DMS79 treated with DMSO at 0.1 percent for 48 hours (cell line): Measurements from ENCODE around the gene CRACR2A.

Experiments
- DNase-seq: peaks from one replicate; lab custom pipeline; 2025; lab: John Stamatoyannopoulos, UW

Gene CRACR2A

DNA sequence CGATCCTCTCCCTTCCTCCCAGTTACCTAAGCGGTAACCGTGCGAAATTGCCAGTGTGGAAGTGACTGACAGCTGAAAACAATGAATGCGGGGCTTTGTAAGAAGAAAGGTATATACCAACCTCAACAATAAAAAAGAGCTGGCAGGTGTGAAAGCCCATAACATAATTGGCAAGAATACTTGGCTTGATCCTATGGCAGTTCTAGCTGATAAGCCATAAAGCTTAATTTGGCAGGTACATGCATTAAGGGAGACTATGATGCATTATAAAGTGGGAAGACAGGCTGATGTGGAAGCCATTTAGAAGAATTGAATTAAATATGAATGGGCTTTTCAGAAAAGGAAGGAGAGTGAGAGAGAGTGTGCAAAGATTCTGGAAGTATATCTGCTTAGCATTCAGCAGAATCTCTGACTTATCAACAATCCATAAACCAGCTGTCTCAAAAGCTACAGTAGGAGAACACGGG, 71.3 kb downstream of the CRACR2A start:
- peak; percentile 39 for DNase-seq

GRCh38 chr12:3680919-3681594, 71.9 kb downstream of the CRACR2A start:
- DNase-seq = peak; percentile 74

DNA sequence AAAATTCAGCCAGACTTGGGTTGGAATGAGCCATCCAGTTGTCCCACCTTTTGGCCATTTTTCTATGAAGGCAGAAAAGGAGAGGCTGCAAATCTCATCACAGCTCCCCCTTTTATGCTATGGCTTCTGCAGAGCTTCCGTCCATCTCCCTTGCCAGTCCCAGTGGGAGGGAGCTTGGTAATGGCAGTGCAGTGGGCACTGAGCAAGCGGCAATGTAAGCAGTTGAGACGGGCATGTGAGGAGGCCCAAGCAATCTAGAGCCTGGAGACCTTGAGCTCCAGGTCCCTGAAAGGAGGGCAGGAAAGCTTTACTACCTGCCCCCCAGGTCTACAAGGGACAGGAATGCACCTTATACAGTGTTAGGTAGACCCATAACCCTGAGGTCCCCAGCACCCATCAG, 73.1 kb downstream of the CRACR2A start:
- DNase-seq = no peak

GRCh38 chr12:3677609-3678008, 75.3 kb downstream of the CRACR2A start:
- DNase-seq = no peak

- DNase-seq = no peak
Observed at GRCh38 chr12:3673981-3674708, 78.8 kb downstream of the CRACR2A start.

DNA sequence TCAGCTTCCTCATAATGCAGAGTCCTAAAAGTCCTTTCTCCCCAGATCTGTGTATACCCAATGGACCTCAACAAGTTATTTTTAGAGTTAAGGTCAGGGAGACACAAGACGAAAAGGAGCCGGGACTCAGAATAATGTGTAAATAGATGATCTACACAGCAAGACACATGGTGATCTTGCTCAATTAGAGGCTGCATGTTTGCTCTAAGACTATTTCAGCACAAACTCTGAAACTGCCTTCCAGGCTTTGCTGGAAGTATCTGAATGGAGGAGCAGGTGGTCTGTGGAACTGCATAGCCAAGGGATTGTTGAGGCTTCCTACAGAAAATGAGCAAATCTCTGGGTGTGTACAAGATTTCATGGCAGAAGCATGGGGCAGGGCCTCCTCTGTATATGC, 80.8 kb downstream of the CRACR2A start:
- no peak for DNase-seq

DNA sequence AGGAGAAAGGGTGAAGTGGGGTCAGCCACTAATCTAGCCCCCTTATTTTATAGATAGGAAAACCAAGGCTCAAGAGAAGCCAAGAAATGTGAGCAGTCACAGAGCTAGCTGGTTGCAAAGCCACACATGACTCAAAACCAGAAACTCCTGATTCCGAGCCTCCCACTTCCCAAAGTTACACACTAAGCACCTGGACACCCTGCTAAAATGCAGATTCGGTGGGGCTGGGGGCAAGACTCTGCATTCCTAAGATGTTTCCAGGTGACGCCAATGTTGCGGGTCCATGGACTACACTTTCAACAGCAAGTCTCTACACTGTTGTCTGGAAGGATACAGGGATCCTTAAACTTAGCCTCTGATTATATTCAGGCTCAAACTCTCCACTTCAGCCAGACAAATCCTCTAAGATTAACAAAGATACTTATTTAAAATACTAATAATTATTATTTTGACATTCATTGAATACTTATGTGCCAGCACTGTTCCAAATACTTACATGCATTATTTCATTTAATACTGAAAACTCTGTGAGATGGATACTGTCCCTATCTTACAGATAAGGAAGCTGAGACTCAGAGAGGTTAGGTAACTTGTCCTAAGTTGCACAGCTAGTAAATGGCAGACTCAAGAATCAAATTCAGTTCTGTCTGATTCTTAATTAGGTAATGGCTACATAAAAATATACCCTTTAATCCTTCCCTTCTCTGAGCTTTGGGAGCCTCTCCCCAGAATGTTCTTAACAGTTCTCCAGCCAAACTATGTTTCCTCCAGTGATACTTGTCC, 81.4 kb downstream of the CRACR2A start:
- DNase-seq = no peak

DNA sequence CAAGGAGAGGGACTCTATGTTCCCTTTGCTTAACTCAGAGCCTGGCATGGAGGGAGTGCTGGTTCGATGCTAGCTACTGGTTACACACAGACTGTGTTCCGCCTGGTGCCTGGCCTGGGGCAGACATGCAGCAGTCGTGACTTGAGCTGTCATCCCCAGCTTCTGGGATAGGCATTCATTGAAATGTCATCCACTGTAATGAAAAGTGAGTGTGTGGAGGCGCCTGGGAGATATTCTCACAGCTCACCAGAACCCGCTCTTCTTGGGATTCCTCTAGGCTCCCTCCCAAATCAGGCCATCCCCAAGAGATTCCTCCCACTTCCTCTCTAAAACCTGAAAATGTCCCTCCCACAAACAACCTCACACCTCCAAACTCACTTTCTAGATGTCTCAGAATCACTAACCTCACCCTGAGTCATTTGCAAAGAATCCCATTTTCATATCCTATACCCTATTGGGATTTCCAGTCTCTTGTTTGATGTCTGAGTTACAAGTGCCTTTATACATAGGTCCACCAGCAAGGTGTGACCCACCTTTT, 82.8 kb downstream of the CRACR2A start:
- DNase-seq = no peak

GRCh38 chr12:3669594-3669993, 83.3 kb downstream of the CRACR2A start:
- DNase-seq = no peak

GRCh38 chr12:3668479-3669165, 84.3 kb downstream of the CRACR2A start:
- DNase-seq = no peak

DNA sequence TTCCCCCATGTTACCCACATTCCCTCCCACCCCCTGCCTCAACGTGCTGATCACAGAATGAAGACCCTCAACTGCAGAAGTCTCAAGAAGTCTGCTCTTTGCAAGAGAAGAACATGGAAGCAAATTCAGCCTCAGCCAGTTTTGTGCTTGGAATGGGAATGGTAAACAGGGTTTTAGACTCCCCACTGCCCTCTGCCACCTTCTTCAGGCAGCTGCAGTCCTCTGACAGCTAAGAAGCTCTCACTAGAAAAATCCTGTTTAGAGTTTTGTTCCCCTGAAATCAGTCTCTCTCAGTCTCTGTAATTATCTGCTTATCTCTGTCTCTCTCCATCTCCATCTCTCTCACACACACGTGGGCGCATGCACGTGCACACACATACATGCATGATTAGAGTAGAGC, 85.4 kb downstream of the CRACR2A start:
- DNase-seq = no peak

- DNase-seq = no peak
Observed at GRCh38 chr12:3666441-3666840, 86.5 kb downstream of the CRACR2A start.

- DNase-seq = no peak
Observed at GRCh38 chr12:3662521-3662921, 90.4 kb downstream of the CRACR2A start.

- DNase-seq = peak; percentile 53
Observed at GRCh38 chr12:3661028-3661427, 91.9 kb downstream of the CRACR2A start.

- no peak for DNase-seq
Observed at GRCh38 chr12:3658327-3659163, 94.4 kb downstream of the CRACR2A start.

GRCh38 chr12:3656946-3657622, 95.8 kb downstream of the CRACR2A start:
- no peak for DNase-seq

GRCh38 chr12:3655328-3655900, 97.5 kb downstream of the CRACR2A start:
- peak; percentile 71 for DNase-seq

GRCh38 chr12:3651585-3652424, 101.1 kb downstream of the CRACR2A start:
- peak; percentile 92 for DNase-seq

- no peak for DNase-seq
Observed at GRCh38 chr12:3647504-3647903, 105.4 kb downstream of the CRACR2A start.
